Ovary (tissue), 9 donors: Measurements from ENCODE around the gene ERMP1. TPM values are rescaled to one million over a fixed set of nuclear protein-coding genes. Genes with fewer than 3 reads are reported as not detected.

Experiments
- DNase-seq, 5 donors: peaks; one replicate each; pipeline ENCODE4 v3.0.0-alpha.2; 2019 to 2020
- H3K27ac ChIP-seq, 2 donors: fragments of 200-600 bp; one replicate each; pipeline versions ENCODE4 v1.5.1 to v1.8.0; 2019 to 2022
- H3K27me3 ChIP-seq: fragments of 200-600 bp; one replicate; pipeline ENCODE4 v1.8.0; 2022
- H3K36me3 ChIP-seq: fragments of 200-600 bp; sonication (generic); one replicate; pipeline ENCODE4 v1.5.1; 2019
- H3K4me1 ChIP-seq: one replicate; pipeline ENCODE4 v1.8.1; 2013; ENCODE audit warnings: mild to moderate bottlenecking, moderate library complexity; ENCODE audit not compliant: insufficient read depth
- H3K4me3 ChIP-seq: fragments of 200-600 bp; sonication (generic); one replicate; pipeline ENCODE4 v1.5.1; 2017
- H3K9me3 ChIP-seq, 2 donors: fragments of 200-600 bp in 1 of 2; sonication (generic) in 1 of 2; one replicate each; pipeline versions ENCODE4 v1.5.1 to v1.8.1; 2013 to 2019; ENCODE audit warnings: mild to moderate bottlenecking in 1 of 2, moderate library complexity in 1 of 2
- CTCF ChIP-seq, 3 donors: fragments of 450-650 bp in 2 of 3; fragments of 200-600 bp in 1 of 3; IDR thresholded peaks; one replicate each; pipeline versions ENCODE4 v1.5.1 to v1.8.0; 2016 to 2022; ENCODE audit warnings: antibody characterized with exemption in 3 of 3, mild to moderate bottlenecking in 1 of 3
- EP300 ChIP-seq: sonication (generic); formaldehyde crosslinking; IDR thresholded peaks from one replicate; pipeline ENCODE4 v1.6.1; 2017; ENCODE audit warnings: antibody characterized with exemption
- POLR2A ChIP-seq: fragments of 450-650 bp; IDR thresholded peaks from one replicate; pipeline ENCODE4 v1.6.1; 2017; ENCODE audit warnings: antibody characterized with exemption, mild to moderate bottlenecking, moderate library complexity
- WGBS, 3 donors: extraction: QIAGEN DNeasy Blood & Tissue Kit in 1 of 3; methylation state at CpG; one replicate each; pipeline versions ENCODE4 v1.1.5 to v1.1.7; 2013 to 2017; 5-methylcytosine and 5-hydroxymethylcytosine counted together
- intact Hi-C, 4 donors: fragments of 100-400 bp; cut with DNase I; formaldehyde crosslinking; loops; one replicate each; pipeline versions ENCODE4 v1.11.0 to v1.15.1; 2022 to 2023
- polyA plus RNA-seq, 2 donors: library from polyadenylated mRNA; stranded (reverse); fragments of 200-250 nt in 1 of 2; fragments of 350-450 nt in 1 of 2; fragmentation: Illumina TruSeq in 1 of 2; extraction: RNeasy Lipid Tissue Mini Kit (QIAGEN cat#74804) in 1 of 2; gene quantifications; one replicate each; pipeline ENCODE4 v1.2.3, GENCODE V29; 2013 to 2014
- total RNA-seq, 7 donors: library from RNA; depleted of rRNA in 2 of 7; stranded (reverse); fragments of >200 nt in 2 of 7; fragmentation: NEBNext Ultra II Directional in 3 of 7; extraction: Animal tissue kit (Norgen Biotek cat#: 25700) in 3 of 7; gene quantifications; one replicate each; pipeline versions ENCODE4 v1.1.0 to v1.2.4, GENCODE V29; 2016 to 2023
- donor health status: DM: no; HTN: no; CAD: no; lungs with moderate emphysema.
- donor health status: DM: no; HTN: no; CAD: no.
- donor health status: Bipolar disorder and iron deficiency.
- donor health status: DM: yes; HTN: yes; CAD: no.
- donor health status: DM: no; HTN: no; CAD: no.
- donor health status: DM: yes; HTN: yes; CAD: no.

Gene ERMP1
- total and polyA plus RNA-seq, 9 donors = 8.3 to 217 (median 14.8) TPM

GRCh38 chr9:5853617-5854016 lies 20.7 kb upstream of the ERMP1 start:
- no peak for DNase-seq
- Histone ChIP-seq H3K27ac (no peak overlapping the region), H3K9me3 (no peaks in the 10 kb centered on the region), H3K4me1 (no peaks in the 10 kb centered on the region), H3K27me3 (no peaks in the 10 kb centered on the region), H3K36me3 (no peaks in the 10 kb centered on the region), H3K4me3 (no peak overlapping the region)
- 61 to 68% (median 64%) methylated on average over 3 of the region's 3 CpGs for WGBS, 3 donors
- no peak for TF ChIP-seq EP300
- no peak for TF ChIP-seq CTCF (IDR thresholded peaks at IDR 0.05)
- no peak for TF ChIP-seq POLR2A
- intact Hi-C loops = no loop called here

- TF ChIP-seq EP300 (no peak), POLR2A (no peak), CTCF (IDR thresholded peaks at IDR 0.05) (no peak)
- Histone ChIP-seq H3K27ac (no peak overlapping the region), H3K4me1 (no peaks in the 10 kb centered on the region), H3K4me3 (no peak overlapping the region), H3K9me3 (no peaks in the 10 kb centered on the region), H3K27me3 (no peaks in the 10 kb centered on the region), H3K36me3 (no peaks in the 10 kb centered on the region)
- intact Hi-C loops = no loop called here
- 81 to 87% (median 85%) methylated on average over 1 of the region's 1 CpG for WGBS, 3 donors
- DNase-seq = no peak
Measured at GRCh38 chr9:5852987-5853386, 20.1 kb upstream of the ERMP1 start.

GRCh38 chr9:5851445-5851844 lies 18.5 kb upstream of the ERMP1 start:
- Histone ChIP-seq H3K27me3 (no peaks in the 10 kb centered on the region), H3K4me3 (no peak overlapping the region), H3K27ac (no peak overlapping the region), H3K36me3 (no peaks in the 10 kb centered on the region), H3K4me1 (no peaks in the 10 kb centered on the region), H3K9me3 (no peaks in the 10 kb centered on the region)
- intact Hi-C loops = no loop called here
- 80 to 87% (median 82%) methylated on average over 2 of the region's 2 CpGs for WGBS, 3 donors
- TF ChIP-seq POLR2A = no peak
- no peak for TF ChIP-seq EP300
- no peak for TF ChIP-seq CTCF (IDR thresholded peaks at IDR 0.05)
- no peak for DNase-seq

- Histone ChIP-seq H3K4me3 (no peak overlapping the region), H3K27me3 (no peaks in the 10 kb centered on the region), H3K9me3 (no peaks in the 10 kb centered on the region), H3K36me3 (no peaks in the 10 kb centered on the region), H3K4me1 (no peaks in the 10 kb centered on the region), H3K27ac (no peak overlapping the region)
- DNase-seq = no peak
- intact Hi-C loops = no loop called here
- TF ChIP-seq POLR2A (no peak), CTCF (IDR thresholded peaks at IDR 0.05) (no peak), EP300 (no peak)
Measured at GRCh38 chr9:5850724-5851122, 17.8 kb upstream of the ERMP1 start.
